ENCODE measurements around the gene TMEM132C. TPM values are rescaled to one million over a fixed set of nuclear protein-coding genes. Genes with fewer than 3 reads are reported as not detected.

The TMEM132C gene
- total and polyA plus RNA-seq, 2 experiments from 2014 or later, result not detected

- TF ChIP-seq, protein P1, sequence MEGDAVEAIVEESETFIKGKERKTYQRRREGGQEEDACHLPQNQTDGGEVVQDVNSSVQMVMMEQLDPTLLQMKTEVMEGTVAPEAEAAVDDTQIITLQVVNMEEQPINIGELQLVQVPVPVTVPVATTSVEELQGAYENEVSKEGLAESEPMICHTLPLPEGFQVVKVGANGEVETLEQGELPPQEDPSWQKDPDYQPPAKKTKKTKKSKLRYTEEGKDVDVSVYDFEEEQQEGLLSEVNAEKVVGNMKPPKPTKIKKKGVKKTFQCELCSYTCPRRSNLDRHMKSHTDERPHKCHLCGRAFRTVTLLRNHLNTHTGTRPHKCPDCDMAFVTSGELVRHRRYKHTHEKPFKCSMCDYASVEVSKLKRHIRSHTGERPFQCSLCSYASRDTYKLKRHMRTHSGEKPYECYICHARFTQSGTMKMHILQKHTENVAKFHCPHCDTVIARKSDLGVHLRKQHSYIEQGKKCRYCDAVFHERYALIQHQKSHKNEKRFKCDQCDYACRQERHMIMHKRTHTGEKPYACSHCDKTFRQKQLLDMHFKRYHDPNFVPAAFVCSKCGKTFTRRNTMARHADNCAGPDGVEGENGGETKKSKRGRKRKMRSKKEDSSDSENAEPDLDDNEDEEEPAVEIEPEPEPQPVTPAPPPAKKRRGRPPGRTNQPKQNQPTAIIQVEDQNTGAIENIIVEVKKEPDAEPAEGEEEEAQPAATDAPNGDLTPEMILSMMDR (conservative IDR thresholded peaks at IDR 0.05; ENCODE audit: low read depth in 2 of 2), result no peak
- TF ChIP-seq NANOG (IDR thresholded peaks at IDR 0.05; ENCODE audit: borderline replicate concordance) (no peak), ZNF331 (CRISPR knock-in tag; IDR thresholded peaks at IDR 0.05; ENCODE audit: low read depth) (no peak), EZH2phosphoT487 (IDR thresholded peaks at IDR 0.05; ENCODE audit: unreplicated experiment) (no peak)
Observed at GRCh38 chr12:128621304-128621703, 354.3 kb downstream of the TMEM132C start (continued).

GRCh38 chr12:128623748-128624147, 356.8 kb downstream of the TMEM132C start:
- no peaks in the 10 kb centered on the region for H3K79me2 ChIP-seq (replicated peaks; ENCODE audit: insufficient read depth)
- TF ChIP-seq REST (IDR thresholded peaks at IDR 0.05; ENCODE audit: unreplicated experiment) (no peak), EZH2phosphoT487 (IDR thresholded peaks at IDR 0.05; ENCODE audit: unreplicated experiment) (no peak), STAT1 (IDR thresholded peaks at IDR 0.05; ENCODE audit: unreplicated experiment) (no peak), ZNF331 (CRISPR knock-in tag; IDR thresholded peaks at IDR 0.05; ENCODE audit: low read depth) (no peak), JUNB (IDR thresholded peaks at IDR 0.05; ENCODE audit: unreplicated experiment) (no peak), ZNF114 (CRISPR knock-in tag; IDR thresholded peaks at IDR 0.05) (no peak), ETS1 (IDR thresholded peaks at IDR 0.05) (no peak), NANOG (IDR thresholded peaks at IDR 0.05; ENCODE audit: borderline replicate concordance) (no peak)
- TF ChIP-seq, protein P2, sequence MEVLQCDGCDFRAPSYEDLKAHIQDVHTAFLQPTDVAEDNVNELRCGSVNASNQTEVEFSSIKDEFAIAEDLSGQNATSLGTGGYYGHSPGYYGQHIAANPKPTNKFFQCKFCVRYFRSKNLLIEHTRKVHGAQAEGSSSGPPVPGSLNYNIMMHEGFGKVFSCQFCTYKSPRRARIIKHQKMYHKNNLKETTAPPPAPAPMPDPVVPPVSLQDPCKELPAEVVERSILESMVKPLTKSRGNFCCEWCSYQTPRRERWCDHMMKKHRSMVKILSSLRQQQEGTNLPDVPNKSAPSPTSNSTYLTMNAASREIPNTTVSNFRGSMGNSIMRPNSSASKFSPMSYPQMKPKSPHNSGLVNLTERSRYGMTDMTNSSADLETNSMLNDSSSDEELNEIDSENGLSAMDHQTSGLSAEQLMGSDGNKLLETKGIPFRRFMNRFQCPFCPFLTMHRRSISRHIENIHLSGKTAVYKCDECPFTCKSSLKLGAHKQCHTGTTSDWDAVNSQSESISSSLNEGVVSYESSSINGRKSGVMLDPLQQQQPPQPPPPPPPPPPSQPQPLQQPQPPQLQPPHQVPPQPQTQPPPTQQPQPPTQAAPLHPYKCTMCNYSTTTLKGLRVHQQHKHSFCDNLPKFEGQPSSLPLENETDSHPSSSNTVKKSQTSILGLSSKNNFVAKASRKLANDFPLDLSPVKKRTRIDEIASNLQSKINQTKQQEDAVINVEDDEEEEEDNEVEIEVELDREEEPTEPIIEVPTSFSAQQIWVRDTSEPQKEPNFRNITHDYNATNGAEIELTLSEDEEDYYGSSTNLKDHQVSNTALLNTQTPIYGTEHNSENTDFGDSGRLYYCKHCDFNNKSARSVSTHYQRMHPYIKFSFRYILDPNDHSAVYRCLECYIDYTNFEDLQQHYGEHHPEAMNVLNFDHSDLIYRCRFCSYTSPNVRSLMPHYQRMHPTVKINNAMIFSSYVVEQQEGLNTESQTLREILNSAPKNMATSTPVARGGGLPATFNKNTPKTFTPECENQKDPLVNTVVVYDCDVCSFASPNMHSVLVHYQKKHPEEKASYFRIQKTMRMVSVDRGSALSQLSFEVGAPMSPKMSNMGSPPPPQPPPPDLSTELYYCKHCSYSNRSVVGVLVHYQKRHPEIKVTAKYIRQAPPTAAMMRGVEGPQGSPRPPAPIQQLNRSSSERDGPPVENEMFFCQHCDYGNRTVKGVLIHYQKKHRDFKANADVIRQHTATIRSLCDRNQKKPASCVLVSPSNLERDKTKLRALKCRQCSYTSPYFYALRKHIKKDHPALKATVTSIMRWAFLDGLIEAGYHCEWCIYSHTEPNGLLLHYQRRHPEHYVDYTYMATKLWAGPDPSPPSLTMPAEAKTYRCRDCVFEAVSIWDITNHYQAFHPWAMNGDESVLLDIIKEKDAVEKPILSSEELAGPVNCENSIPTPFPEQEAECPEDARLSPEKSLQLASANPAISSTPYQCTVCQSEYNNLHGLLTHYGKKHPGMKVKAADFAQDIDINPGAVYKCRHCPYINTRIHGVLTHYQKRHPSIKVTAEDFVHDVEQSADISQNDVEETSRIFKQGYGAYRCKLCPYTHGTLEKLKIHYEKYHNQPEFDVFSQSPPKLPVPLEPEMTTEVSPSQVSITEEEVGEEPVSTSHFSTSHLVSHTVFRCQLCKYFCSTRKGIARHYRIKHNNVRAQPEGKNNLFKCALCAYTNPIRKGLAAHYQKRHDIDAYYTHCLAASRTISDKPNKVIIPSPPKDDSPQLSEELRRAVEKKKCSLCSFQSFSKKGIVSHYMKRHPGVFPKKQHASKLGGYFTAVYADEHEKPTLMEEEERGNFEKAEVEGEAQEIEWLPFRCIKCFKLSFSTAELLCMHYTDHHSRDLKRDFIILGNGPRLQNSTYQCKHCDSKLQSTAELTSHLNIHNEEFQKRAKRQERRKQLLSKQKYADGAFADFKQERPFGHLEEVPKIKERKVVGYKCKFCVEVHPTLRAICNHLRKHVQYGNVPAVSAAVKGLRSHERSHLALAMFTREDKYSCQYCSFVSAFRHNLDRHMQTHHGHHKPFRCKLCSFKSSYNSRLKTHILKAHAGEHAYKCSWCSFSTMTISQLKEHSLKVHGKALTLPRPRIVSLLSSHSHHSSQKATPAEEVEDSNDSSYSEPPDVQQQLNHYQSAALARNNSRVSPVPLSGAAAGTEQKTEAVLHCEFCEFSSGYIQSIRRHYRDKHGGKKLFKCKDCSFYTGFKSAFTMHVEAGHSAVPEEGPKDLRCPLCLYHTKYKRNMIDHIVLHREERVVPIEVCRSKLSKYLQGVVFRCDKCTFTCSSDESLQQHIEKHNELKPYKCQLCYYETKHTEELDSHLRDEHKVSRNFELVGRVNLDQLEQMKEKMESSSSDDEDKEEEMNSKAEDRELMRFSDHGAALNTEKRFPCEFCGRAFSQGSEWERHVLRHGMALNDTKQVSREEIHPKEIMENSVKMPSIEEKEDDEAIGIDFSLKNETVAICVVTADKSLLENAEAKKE (CRISPR knock-in tag; IDR thresholded peaks at IDR 0.05), result no peak
- TF ChIP-seq, protein P1 (conservative IDR thresholded peaks at IDR 0.05; ENCODE audit: low read depth in 2 of 2), result no peak

More at GRCh38 chr12:128623748-128624147, 356.8 kb downstream of the TMEM132C start:
- Histone ChIP-seq H3K4me2 (no peak overlapping the region), H3K27me3 (ENCODE audit: insufficient read depth) (no peaks in the 10 kb centered on the region), H3F3A (replicated peaks; ENCODE audit: low read depth) (no peaks in the 10 kb centered on the region), H3K27ac (ENCODE audit: low read depth) (no peak overlapping the region), H3K9me2 (ENCODE audit: insufficient read depth) (no peaks in the 10 kb centered on the region), H3K4me1 (ENCODE audit: insufficient read depth) (no peaks in the 10 kb centered on the region), H4K20me1 (replicated peaks; ENCODE audit: insufficient read depth) (no peaks in the 10 kb centered on the region), H3K4me3 (no peak overlapping the region), H2AFZ (no peak overlapping the region), H3K36me3 (ENCODE audit: insufficient read depth) (no peaks in the 10 kb centered on the region)
- Mint-ChIP-seq H3K4me3 (no peak overlapping the region), H3K27ac (no peak overlapping the region), H3K27me3 (ENCODE audit: insufficient read depth, low read depth, poor library complexity) (peaks cover 3% of the 10 kb centered on the region), H3K4me1 (no peaks in the 10 kb centered on the region; the same call in 2 of the 3 replicates), H3K36me3 (ENCODE audit: low read depth) (peaks cover 36% of the 10 kb centered on the region), H3K9me3 (peaks cover 56% of the 10 kb centered on the region)
- ATAC-seq (no peak), DNase-seq (ENCODE audit: low spot score) (no peak)

Data from GM23338 (cell line).